CD14-positive monocyte (primary cell): Measurements from ENCODE around the gene CNPY1. TPM values are rescaled to one million over a fixed set of nuclear protein-coding genes. Genes with fewer than 3 reads are reported as not detected.

Experiments used
- DNase-seq, 3 donors: peaks; one replicate each; pipeline ENCODE4 v3.0.0-alpha.2; 2011 to 2022
- H2AFZ ChIP-seq: 2 replicates; pipeline ENCODE4 v1.6.0; 2012; ENCODE audit warnings: mild to moderate bottlenecking, low read depth, low read length, inconsistent platforms; ENCODE audit not compliant: insufficient read depth, poor library complexity, severe bottlenecking
- H3K27ac ChIP-seq, 2 donors: 1 replicate in 1 of 2; 2 replicates in 1 of 2; pipeline ENCODE4 v1.5.1; 2012 to 2013; ENCODE audit warnings: low read length in 2 of 2, control low read depth in 1 of 2, inconsistent platforms in 1 of 2, low read depth in 1 of 2, mild to moderate bottlenecking in 1 of 2
- H3K27me3 ChIP-seq, 2 donors: one replicate each; pipeline versions ENCODE4 v1.6.0 to v1.6.1; 2011 to 2013; ENCODE audit warnings: low read length in 2 of 2; ENCODE audit not compliant: control insufficient read depth in 2 of 2, insufficient read depth in 2 of 2
- H3K36me3 ChIP-seq, 2 donors: replicated peaks in 1 of 2; 1 replicate in 1 of 2; 2 replicates in 1 of 2; pipeline versions ENCODE4 v1.5.1 to v1.6.1; 2012 to 2013; ENCODE audit warnings: low read length in 2 of 2, control low read depth in 1 of 2, inconsistent platforms in 1 of 2, mild to moderate bottlenecking in 1 of 2; ENCODE audit not compliant: insufficient read depth in 2 of 2, control insufficient read depth in 1 of 2
- H3K4me1 ChIP-seq, 2 donors: 1 replicate in 1 of 2; 2 replicates in 1 of 2; pipeline versions ENCODE4 v1.5.1 to v1.6.1; 2012 to 2013; ENCODE audit warnings: low read length in 2 of 2, control low read depth in 1 of 2, inconsistent platforms in 1 of 2, mild to moderate bottlenecking in 1 of 2, moderate library complexity in 1 of 2; ENCODE audit not compliant: insufficient read depth in 2 of 2, control insufficient read depth in 1 of 2
- H3K4me2 ChIP-seq: replicated peaks from 2 replicates; pipeline ENCODE3; 2012; ENCODE audit warnings: low read length, moderate library complexity, mild to moderate bottlenecking; ENCODE audit not compliant: poor library complexity, severe bottlenecking; ENCODE audit errors: extremely low read depth
- H3K4me3 ChIP-seq, 3 experiments: fragments of 200-600 bp in 1 of 3; sonication (generic) in 1 of 3; replicated peaks in 1 of 3; 1 replicate in 2 of 3; 2 replicates in 1 of 3; pipeline ENCODE4 v1.5.1; 2011 to 2013; ENCODE audit warnings: low read length in 3 of 3, mild to moderate bottlenecking in 3 of 3, control low read depth in 2 of 3, low read depth in 2 of 3, inconsistent platforms in 1 of 3, moderate library complexity in 1 of 3
- H3K79me2 ChIP-seq: 2 replicates; pipeline ENCODE4 v1.6.0; 2012; ENCODE audit warnings: mild to moderate bottlenecking, control low read depth, inconsistent platforms, low read length, moderate library complexity; ENCODE audit not compliant: insufficient read depth
- H3K9ac ChIP-seq: 2 replicates; pipeline ENCODE4 v1.6.0; 2017; ENCODE audit warnings: low read length, mild to moderate bottlenecking; ENCODE audit not compliant: insufficient read depth, poor library complexity, severe bottlenecking
- H3K9me3 ChIP-seq, 2 donors: replicated peaks in 1 of 2; 1 replicate in 1 of 2; 2 replicates in 1 of 2; pipeline versions ENCODE4 v1.5.1 to v1.6.1; 2012 to 2013; ENCODE audit warnings: low read length in 2 of 2, control low read depth in 1 of 2; ENCODE audit not compliant: control insufficient read depth in 1 of 2, insufficient read depth in 1 of 2
- H4K20me1 ChIP-seq: 2 replicates; pipeline ENCODE4 v1.6.0; 2012; ENCODE audit warnings: mild to moderate bottlenecking, low read length, control low read depth, moderate library complexity; ENCODE audit not compliant: insufficient read depth
- H3K27ac Mint-ChIP-seq, 7 donors: one replicate each; pipeline ENCODE4 v1.8.0; 2020; ENCODE audit warnings: mild to moderate bottlenecking in 7 of 7, mixed read lengths in 7 of 7, moderate library complexity in 6 of 7, inconsistent platforms in 2 of 7
- H3K27me3 Mint-ChIP-seq, 3 donors: one replicate each; pipeline ENCODE4 v1.8.0; 2021 to 2022; ENCODE audit warnings: low read depth in 3 of 3, mild to moderate bottlenecking in 3 of 3, mixed read lengths in 3 of 3, moderate library complexity in 3 of 3, inconsistent platforms in 1 of 3
- H3K36me3 Mint-ChIP-seq, 2 donors: one replicate each; pipeline ENCODE4 v1.8.0; 2020; ENCODE audit warnings: mixed read lengths in 2 of 2, inconsistent platforms in 1 of 2, mild to moderate bottlenecking in 1 of 2
- H3K4me1 Mint-ChIP-seq: one replicate; pipeline ENCODE4 v1.8.0; 2020; ENCODE audit warnings: mild to moderate bottlenecking, mixed read lengths
- H3K4me3 Mint-ChIP-seq, 2 donors: one replicate each; pipeline ENCODE4 v1.8.0; 2020; ENCODE audit warnings: mild to moderate bottlenecking in 2 of 2, mixed read lengths in 2 of 2, moderate library complexity in 1 of 2
- H3K9me3 Mint-ChIP-seq, 7 donors: one replicate each; pipeline ENCODE4 v1.8.0; 2020 to 2022; ENCODE audit warnings: mixed read lengths in 7 of 7, mild to moderate bottlenecking in 6 of 7, moderate library complexity in 6 of 7, inconsistent platforms in 2 of 7
- CTCF ChIP-seq: fragments of 200-600 bp; IDR thresholded peaks from one replicate; pipeline ENCODE4 v1.8.0; 2022; ENCODE audit warnings: antibody characterized with exemption, mild to moderate bottlenecking
- WGBS: methylation state at CpG from one replicate; pipeline ENCODE4 v1.1.5; 2013; ENCODE audit warnings: missing lambda C conversion rate; ENCODE audit not compliant: insufficient coverage; 5-methylcytosine and 5-hydroxymethylcytosine counted together
- intact Hi-C, 2 donors: fragments of 100-400 bp; cut with micrococcal nuclease; formaldehyde crosslinking; loops; one replicate each; pipeline versions ENCODE4 v1.15.0 to v1.15.1; 2023
- polyA plus RNA-seq, 3 donors: library from polyadenylated mRNA; depleted of rRNA in 1 of 3; unstranded in 2 of 3; stranded (reverse) in 1 of 3; fragments of 300-500 nt in 2 of 3; fragments of >200 nt in 1 of 3; fragmentation: Illumina TruSeq in 2 of 3; gene quantifications; 1 replicate in 2 of 3; 2 replicates in 1 of 3; pipeline ENCODE4 v1.2.3, GENCODE V29; 2012 to 2021

The CNPY1 gene
- polyA plus RNA-seq, 3 donors: not detected

DNA sequence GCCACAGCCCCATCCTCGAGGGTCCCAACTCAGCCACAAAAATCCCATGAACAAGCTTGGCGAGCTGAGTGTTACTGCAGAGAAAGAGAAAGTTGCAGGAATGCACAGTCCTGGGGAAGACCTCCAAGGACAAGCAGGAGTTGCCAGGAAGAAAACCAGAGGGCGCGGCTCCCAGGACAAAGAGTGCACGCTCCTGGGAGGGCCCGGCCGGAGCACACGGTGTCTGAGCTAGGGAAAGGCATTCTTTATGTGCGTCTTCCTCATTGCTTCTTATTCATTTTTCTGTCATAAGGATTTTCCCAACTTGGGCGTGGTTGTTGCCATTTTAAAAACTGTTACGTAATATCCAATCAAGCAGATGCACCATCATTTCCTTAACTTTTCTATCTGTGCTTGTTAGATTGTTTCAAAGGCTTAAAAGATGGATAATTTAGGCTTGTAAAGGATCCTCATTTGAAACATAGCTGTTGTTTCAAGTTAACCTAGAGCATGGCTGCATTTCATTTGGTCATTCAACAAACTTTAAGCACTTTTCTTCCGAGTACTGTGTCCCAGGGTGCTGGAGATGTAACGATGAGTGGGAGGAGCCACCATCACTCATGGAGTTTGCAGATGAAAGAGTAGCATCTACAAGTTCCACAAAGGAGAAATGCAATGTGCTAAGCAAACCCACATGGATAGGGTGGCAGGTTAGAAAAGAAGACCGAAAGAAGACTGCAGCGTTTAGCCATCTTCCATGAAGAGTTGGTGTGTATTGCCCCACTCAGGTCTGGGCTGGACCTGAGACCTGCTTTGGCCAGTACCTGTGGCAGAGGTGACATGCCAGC is 5.6 kb upstream of the CNPY1 start:
- Mint-ChIP-seq H3K27ac (peak overlapping the region in 3 of 7 donors; percentile 24 to 51 (median 42)), H3K27me3 (peaks cover 0 to 10% (median 3%) of the 10 kb centered on the region in 3 donors), H3K4me1 (peaks cover 17% of the 10 kb centered on the region), H3K36me3 (peaks cover 0 to 2% of the 10 kb centered on the region in 2 donors), H3K4me3 (no peak overlapping the region), H3K9me3 (peaks cover 2 to 14% (median 5%) of the 10 kb centered on the region in 7 donors)
- no peaks in the 10 kb centered on the region for H4K20me1 ChIP-seq
- peak overlapping the region; percentile 36 for H3K4me2 ChIP-seq
- peaks cover 15 to 19% of the 10 kb centered on the region in 2 donors for H3K4me1 ChIP-seq
- no peaks in the 10 kb centered on the region for H3K79me2 ChIP-seq
- H3K9ac ChIP-seq: no peak overlapping the region
- peak overlapping the region; percentile 60 for H2AFZ ChIP-seq
- no peaks in the 10 kb centered on the region for H3K27me3 ChIP-seq
- H3K36me3 ChIP-seq: no peaks in the 10 kb centered on the region
- TF ChIP-seq CTCF: no peak
- DNase-seq: peak in 2 of 3 donors; percentile 4 to 28
- intact Hi-C loops: no loop called here
- H3K4me3 ChIP-seq: peak overlapping the region in 1 of 3 experiments; percentile 14
- 79% methylated on average over 8 of the region's 15 CpGs for WGBS
- H3K9me3 ChIP-seq: no peaks in the 10 kb centered on the region
- no peak overlapping the region for H3K27ac ChIP-seq

DNA sequence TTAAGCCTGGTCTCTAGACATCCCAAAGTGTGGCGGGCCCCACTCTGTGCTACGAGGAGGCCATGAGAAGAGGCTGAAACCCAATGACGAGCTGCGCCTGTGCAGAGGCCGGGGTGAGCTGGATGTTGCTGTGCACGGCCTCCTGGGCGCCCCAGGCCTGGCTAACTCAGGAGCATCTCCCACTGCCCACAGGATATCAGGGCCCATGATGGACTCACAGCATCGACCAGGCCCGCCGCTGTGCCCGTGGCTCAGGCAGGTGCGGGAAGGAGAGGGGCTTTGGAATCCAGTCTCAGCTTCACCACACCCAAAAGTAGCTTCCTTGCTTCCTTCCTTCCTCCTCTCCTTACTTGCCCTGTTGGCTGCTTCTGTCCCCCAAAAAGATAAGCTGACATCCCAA is 4.6 kb upstream of the CNPY1 start:
- H3K36me3 ChIP-seq: no peaks in the 10 kb centered on the region

More for the DNA sequence above, 4.6 kb upstream of the CNPY1 start:
- H3K27ac ChIP-seq: no peak overlapping the region
- no peak overlapping the region for H3K4me2 ChIP-seq
- H3K27me3 Mint-ChIP-seq: peaks cover 2 to 12% (median 7%) of the 10 kb centered on the region in 3 donors
- 97% methylated on average over 7 of the region's 12 CpGs for WGBS
- no peaks in the 10 kb centered on the region for H3K9me3 ChIP-seq
- no peak overlapping the region for H3K27ac Mint-ChIP-seq
- H3K4me3 ChIP-seq: no peak overlapping the region
- no peak for DNase-seq
- H3K9ac ChIP-seq: no peak overlapping the region
- H3K79me2 ChIP-seq: no peaks in the 10 kb centered on the region
- intact Hi-C loops: no loop called here
- peaks cover 2 to 14% (median 5%) of the 10 kb centered on the region in 7 donors for H3K9me3 Mint-ChIP-seq
- no peak overlapping the region for H2AFZ ChIP-seq
- no peak overlapping the region for H3K4me3 Mint-ChIP-seq
- no peaks in the 10 kb centered on the region for H4K20me1 ChIP-seq
- H3K4me1 ChIP-seq: peaks cover 15 to 19% of the 10 kb centered on the region in 2 donors
- peaks cover 0 to 2% of the 10 kb centered on the region in 2 donors for H3K36me3 Mint-ChIP-seq
- H3K27me3 ChIP-seq: no peaks in the 10 kb centered on the region
- peaks cover 17% of the 10 kb centered on the region for H3K4me1 Mint-ChIP-seq
- no peak for TF ChIP-seq CTCF
